BJ (cell line): ENCODE measurements around the gene TCF20. TPM values are rescaled to one million over a fixed set of nuclear protein-coding genes. Genes with fewer than 3 reads are reported as not detected.

Experiments used
- CTCF ChIA-PET: fragments of 350-600 bp; formaldehyde crosslinking; extraction: SDS; loops from one replicate; lab custom pipeline; 2021; ENCODE audit warnings: antibody characterized with exemption, inconsistent platforms; lab: Yijun Ruan, JAX
- POLR2A ChIA-PET: fragments of 300-600 bp; sonication (Branson Sonifier 250); formaldehyde crosslinking; extraction: SDS; loops from one replicate; lab custom pipeline; 2021; ENCODE audit warnings: antibody characterized with exemption; lab: Charles Lee
- DNase-seq: peaks from one replicate; pipeline ENCODE4 v3.0.0-alpha.2; 2011; ENCODE audit warnings: low read depth
- H3K27me3 ChIP-seq: 2 replicates; pipeline ENCODE4 v1.6.0; 2011; ENCODE audit warnings: low read length; ENCODE audit not compliant: control insufficient read depth, insufficient read depth
- H3K36me3 ChIP-seq: 2 replicates; pipeline ENCODE4 v1.5.1; 2011; ENCODE audit warnings: low read length; ENCODE audit not compliant: control insufficient read depth, insufficient read depth
- H3K4me3 ChIP-seq: 2 replicates; pipeline ENCODE4 v1.5.1; 2011; ENCODE audit warnings: low read depth, mild to moderate bottlenecking, control low read depth, low read length
- polyA plus RNA-seq: library from polyadenylated mRNA; depleted of rRNA; stranded (reverse); fragments of >200 nt; gene quantifications from 2 replicates; pipeline ENCODE4 v1.2.3, GENCODE V29; 2011
- TF ChIP-seq, protein P1 (sequence below): IDR thresholded peaks from 2 replicates; pipeline ENCODE4 v1.5.1; 2011; ENCODE audit warnings: low read depth, mild to moderate bottlenecking, control low read depth, inconsistent platforms, low read length, moderate library complexity; ENCODE audit not compliant: insufficient read depth

The TCF20 gene
- polyA plus RNA-seq, 1 experiment: 19.9 TPM

DNA sequence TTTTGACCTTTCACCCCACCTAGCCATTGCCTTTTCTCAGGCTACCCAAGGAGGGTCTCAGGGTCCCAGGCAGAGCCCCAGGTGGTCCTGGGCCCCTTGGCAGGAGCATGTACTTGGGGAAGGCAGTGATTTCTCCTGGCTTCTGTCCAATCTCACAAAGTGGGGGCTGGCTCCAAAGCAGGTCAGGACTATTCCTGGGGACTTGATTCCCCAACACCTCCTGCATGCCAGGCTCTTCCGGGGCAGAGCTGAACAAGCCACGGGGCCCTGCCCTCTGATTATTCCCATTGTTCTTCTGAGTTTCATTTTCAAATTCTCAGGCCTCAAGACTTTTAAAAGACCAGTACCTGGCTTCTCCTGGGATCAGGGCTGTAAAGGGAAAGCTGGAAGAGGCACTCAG, 1.5 kb upstream of the TCF20 start:
- CTCF ChIA-PET: no interaction called here
- no peaks in the 10 kb centered on the region for H3K36me3 ChIP-seq
- no peak overlapping the region for H3K4me3 ChIP-seq
- TF ChIP-seq, protein P1, sequence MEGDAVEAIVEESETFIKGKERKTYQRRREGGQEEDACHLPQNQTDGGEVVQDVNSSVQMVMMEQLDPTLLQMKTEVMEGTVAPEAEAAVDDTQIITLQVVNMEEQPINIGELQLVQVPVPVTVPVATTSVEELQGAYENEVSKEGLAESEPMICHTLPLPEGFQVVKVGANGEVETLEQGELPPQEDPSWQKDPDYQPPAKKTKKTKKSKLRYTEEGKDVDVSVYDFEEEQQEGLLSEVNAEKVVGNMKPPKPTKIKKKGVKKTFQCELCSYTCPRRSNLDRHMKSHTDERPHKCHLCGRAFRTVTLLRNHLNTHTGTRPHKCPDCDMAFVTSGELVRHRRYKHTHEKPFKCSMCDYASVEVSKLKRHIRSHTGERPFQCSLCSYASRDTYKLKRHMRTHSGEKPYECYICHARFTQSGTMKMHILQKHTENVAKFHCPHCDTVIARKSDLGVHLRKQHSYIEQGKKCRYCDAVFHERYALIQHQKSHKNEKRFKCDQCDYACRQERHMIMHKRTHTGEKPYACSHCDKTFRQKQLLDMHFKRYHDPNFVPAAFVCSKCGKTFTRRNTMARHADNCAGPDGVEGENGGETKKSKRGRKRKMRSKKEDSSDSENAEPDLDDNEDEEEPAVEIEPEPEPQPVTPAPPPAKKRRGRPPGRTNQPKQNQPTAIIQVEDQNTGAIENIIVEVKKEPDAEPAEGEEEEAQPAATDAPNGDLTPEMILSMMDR: no peak
- no peaks in the 10 kb centered on the region for H3K27me3 ChIP-seq
- DNase-seq: no peak
- POLR2A ChIA-PET: no interaction called here

DNA sequence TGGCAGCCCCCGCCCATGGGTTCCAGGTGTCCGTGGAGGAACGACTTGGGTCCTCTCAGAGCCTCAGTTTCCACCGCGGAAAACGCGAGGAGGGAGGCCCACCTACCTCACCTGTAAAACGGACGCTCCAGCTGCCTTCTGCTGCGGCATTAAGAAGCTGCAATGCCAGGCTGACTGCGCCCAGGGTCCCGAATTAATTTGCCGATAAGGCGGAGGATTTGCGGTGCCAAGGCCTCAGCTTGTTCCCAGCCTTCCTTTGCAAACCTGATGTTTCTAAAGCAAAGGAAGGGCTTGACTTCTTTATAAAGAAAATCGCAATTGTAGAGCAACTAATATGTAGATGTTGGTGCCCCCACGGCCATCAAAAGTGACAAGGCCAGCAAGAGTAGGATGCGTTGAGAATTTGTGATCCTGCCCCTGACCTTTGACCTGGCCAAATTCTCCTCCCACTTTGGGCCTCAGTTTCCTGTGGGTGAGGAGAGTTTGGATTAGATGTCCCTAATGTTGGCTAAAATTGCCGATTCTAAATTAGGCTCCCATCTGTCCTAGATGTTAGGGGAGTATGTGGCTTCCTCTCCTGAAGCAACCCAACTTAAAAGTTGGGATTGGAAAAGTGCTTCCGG, 849 bp upstream of the TCF20 start:
- no peaks in the 10 kb centered on the region for H3K27me3 ChIP-seq
- no peak for DNase-seq
- ChIA-PET CTCF (no interaction called here), POLR2A (no interaction called here)
- H3K4me3 ChIP-seq: peak overlapping the region; percentile 91; the same call in 1 of the 2 replicates
- H3K36me3 ChIP-seq: no peaks in the 10 kb centered on the region
- TF ChIP-seq, protein P1: no peak

DNA sequence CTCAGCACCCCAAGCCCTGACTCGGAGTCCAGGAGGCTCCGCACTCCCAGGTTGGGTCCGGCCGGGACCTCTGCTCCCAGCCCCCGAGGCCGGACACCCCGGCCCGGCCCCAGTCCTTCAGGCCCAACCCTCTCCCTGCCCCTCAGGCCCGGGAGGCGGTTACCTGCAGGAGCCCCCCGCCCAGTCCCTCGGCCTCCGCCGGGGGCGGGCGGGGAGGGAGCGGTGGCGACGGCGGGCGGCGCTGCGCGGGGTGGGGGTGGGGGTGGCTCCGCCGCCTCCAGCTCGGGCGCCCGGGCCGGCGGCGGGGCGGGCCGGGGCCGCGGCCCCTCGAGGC, 310 bp downstream of the TCF20 start:
- TF ChIP-seq, protein P1: no peak

DNA sequence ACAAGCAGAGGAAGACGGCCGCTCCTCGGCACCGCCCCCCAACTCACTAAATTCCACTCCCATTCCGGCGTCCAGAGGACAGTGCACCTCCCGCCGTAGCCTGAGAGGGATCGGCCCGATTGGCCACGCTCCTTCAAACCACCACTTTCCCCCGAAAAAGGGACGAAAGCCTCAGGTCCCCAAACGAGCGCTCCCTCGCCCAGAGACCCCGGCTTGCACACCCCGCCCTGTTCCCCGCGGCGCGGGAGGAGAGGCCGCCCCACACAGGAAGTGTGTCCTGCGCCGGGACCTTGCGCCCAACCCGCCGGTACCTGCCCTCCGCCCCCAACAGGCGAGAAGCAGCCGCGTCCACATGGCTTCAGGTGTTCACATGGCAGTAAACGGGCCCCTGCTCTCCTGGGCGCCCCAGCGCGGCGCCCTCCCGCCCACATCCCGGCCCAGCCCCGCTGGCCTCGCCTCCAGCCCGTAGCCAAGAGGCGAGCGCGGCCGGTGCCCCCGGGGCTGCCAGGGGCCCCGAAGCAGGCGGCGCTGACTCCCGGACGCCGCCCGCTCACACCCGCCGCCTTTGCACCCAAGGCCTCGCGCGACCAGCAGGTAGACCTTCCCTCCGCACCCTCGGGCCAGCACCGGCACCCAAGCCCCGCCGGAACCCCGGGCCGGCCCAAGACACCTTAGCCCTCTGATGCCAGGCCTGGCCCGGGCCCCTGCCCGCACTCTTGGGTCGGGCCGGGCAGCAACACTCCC, 849 bp downstream of the TCF20 start:
- ChIA-PET CTCF (interaction anchor here (0.9 kb wide), 1 partner anchor 80 kb away, joined by 3 read pairs; no protein-coding TSS in a partner anchor), POLR2A (interaction anchor here (0.8 kb wide), 1 partner anchor 43 kb away, joined by 3 read pairs; no protein-coding TSS in a partner anchor)
- Histone ChIP-seq H3K27me3 (no peaks in the 10 kb centered on the region), H3K36me3 (no peaks in the 10 kb centered on the region), H3K4me3 (peak overlapping the region; percentile 91)
- DNase-seq: no peak
- TF ChIP-seq, protein P1: no peak

More for the DNA sequence above, 310 bp downstream of the TCF20 start:
- Histone ChIP-seq H3K36me3 (no peaks in the 10 kb centered on the region), H3K4me3 (peak overlapping the region; percentile 91), H3K27me3 (no peaks in the 10 kb centered on the region)
- ChIA-PET CTCF (no interaction called here), POLR2A (no interaction called here)
- DNase-seq: no peak

DNA sequence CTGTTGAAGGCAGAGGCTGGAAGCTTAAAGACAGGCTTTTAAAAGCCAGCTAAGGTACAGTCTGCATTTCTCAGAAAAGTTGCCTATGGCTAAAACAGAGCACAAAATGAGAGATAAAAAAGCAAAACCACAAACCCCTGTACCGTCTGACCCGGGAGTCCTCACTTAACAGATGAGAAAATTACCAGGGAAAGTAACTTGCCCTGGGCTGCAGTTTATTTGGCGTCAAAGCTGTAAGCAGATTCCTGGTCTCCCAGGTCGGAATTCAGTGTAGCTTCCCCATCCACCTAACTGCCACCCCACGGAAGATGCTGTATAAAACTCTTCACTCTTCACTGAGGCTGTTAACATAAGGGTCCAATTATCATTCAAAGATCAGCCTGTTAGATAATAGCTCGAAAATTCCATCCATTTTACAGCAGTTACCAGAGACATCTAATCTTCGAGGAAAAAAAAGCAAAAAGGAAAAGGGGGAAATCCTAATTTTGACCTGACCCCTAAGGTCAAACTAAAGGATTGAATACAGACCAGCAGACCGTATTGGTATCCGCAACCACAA, 1.5 kb downstream of the TCF20 start:
- CTCF ChIA-PET: interaction anchor here (0.9 to 1.3 kb wide), 2 partner anchors 79 to 175 kb away, joined by 3 read pairs; no protein-coding TSS in a partner anchor
- H3K36me3 ChIP-seq: no peaks in the 10 kb centered on the region
- POLR2A ChIA-PET: interaction anchor here (0.8 kb wide), 1 partner anchor 43 kb away, joined by 3 read pairs; no protein-coding TSS in a partner anchor
- H3K4me3 ChIP-seq: peak overlapping the region; percentile 91
- no peak for DNase-seq
- H3K27me3 ChIP-seq: no peaks in the 10 kb centered on the region
- TF ChIP-seq, protein P1: no peak
